ENCODE measurements around the gene ZBTB38.

- TF ChIP-seq EZH2 (IDR thresholded peaks at IDR 0.05; ENCODE audit: borderline replicate concordance, low read depth, low read length, severe bottlenecking) (no peak), CTCF (IDR thresholded peaks at IDR 0.05; ENCODE audit: borderline replicate concordance, extremely low read depth, low read length, poor library complexity, severe bottlenecking) (peak; percentile 56)
Observed at GRCh38 chr3:141360888-141361598, 7.3 kb upstream of the ZBTB38 start.
